HG03521 (cell line): Measurements from ENCODE around the gene NAV1.

Source experiments
- ATAC-seq: cut with Tn5 transposase; IDR thresholded peaks from one replicate; pipeline ENCODE4 v1.9.1; 2021; ENCODE audit warnings: mild to moderate bottlenecking, moderate library complexity; ENCODE audit not compliant: unreplicated experiment

NAV1 gene

DNA sequence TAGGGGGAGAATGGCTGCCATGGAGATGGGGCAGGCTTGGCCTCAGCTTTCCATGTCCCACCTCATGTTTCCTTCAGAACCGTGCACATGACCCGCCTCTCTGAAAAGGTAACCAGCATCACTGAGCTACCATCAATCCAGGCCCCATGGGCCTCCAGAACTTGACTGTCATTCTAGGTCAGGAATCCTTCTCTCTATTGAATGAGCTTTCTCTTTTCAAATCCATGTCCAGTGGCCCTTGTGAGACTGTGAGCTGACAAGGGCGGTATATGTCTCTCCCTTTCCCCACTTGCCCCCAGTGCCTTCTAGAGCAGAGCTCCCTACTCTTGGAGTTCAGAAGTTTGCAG, 36.4 kb upstream of the NAV1 start:
- ATAC-seq = no peak

DNA sequence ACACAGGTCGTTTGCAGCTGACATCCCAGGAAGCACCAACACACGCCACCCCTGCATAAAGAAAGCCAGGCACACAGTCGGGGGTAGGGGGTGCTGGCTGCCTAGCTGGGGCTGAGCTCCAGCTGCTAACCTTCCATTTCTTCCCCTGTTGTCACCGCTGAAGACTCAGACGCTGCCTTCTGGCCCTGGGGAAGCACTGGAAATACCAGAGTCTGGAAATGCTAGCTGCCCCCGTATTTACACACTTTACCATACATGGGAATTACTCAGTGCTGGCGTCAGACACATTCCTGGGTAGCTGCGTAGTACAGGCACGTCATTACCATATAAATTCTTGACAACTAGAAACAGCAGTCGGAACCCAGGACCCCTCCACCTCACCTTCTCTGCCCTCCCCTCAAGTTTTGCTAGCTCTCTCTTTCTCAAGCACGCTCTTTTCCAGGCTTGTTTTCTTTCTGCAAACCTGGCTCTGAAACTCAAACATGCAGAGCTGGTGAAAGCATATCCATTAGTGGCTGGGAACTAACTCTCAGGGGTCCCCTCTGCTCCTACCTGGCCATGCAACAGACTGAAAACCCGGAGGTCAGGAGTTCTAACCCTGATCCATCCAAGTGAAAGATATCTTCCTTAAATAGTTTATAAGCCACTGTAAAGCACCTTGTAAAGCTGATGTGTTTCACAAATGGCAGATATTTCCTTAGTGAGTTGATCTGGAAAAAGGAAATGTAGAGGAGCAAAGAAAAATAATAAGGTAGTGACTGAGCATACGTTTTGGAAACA, 35.3 kb upstream of the NAV1 start:
- no peak for ATAC-seq

DNA sequence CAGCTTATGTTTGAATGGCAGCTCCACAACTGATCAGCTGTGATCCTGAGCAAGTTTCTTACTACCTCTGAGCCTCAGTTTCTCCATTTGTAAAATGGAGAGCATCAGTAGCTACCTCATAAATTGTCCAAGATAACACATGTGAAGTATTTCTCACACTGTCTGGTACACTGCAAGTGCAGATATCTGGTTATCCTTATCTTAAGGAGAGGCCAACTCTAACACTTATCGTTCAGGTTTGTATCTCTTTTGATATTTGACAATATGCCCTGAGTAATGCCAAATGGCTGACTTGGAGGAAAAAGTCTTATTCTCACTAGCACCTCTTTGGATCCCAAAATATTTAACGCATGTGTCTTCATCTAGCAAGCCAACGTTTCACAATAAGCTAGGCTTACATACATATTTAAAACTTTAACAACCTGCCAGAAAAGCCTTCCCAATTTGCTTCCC, 34.7 kb upstream of the NAV1 start:
- ATAC-seq = no peak

DNA sequence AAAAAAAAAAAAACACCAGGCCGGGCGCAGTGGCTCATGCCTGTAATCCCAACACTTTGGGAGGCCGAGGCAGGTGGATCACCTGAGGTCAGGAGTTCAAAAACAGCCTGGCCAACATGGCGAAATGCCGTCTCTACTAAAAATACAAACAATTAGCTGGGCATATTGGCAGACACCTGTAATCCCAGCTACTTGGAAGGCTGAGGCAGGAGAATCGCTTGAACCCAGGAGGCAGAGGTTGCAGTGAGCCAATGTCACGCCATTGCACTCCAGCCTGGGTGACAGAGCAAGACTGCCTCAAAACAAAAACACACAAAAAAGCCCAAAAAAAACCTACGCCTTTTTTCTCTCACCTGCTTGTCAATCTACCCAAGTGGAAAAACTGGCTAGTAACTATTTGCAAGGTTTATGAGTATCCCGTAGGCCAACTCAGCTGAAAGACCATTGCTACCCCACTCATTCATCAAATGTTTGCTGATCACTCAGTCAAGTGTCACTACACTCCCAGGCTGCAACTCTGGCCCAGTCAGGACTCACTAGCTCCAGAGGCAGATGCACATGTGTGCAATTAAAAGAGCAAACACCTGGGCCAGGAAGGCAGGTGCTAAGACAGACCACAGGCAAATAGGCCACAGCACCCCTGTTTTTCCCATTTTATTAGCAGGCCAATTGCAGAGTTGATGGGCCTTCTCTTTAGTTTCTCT, 34.0 kb upstream of the NAV1 start:
- no peak for ATAC-seq

DNA sequence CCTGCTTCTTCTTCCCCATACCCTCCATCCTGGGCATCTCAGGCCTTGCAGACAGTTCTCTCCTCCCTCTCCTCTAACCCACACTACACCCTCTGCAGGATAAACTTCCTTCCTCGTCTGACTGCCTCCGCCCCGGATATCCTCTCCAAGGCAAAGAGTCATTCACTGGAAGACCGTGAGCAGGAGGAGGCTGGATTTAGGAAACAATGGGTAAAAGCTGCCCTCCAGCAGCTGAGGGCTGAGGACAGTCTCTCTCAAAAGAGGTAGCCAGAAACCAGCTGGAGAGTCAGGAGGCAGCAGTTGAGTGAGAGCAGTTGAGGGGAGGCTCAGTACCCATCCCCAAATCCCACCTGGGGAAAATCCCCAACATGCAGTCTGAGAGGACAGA, 33.4 kb upstream of the NAV1 start:
- ATAC-seq = no peak

DNA sequence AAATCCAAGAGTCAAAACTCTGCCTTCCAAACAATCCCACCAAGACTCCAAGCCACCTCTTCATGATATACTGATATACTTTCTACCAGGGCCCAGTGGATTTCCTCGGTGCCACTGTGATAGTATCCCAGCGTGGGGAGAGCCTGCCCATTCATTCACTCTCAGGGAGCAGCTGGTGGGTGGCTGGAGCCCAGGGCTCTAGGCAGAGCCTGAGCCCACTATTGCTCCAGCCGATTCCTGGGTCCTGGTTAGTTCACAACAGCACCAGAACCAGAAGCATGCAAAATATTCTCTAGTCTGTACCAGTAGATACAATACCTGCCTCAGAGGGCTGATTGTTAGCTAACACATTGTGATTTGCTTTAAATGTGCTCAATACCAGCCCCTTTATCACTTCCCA, 32.8 kb upstream of the NAV1 start:
- ATAC-seq = no peak

DNA sequence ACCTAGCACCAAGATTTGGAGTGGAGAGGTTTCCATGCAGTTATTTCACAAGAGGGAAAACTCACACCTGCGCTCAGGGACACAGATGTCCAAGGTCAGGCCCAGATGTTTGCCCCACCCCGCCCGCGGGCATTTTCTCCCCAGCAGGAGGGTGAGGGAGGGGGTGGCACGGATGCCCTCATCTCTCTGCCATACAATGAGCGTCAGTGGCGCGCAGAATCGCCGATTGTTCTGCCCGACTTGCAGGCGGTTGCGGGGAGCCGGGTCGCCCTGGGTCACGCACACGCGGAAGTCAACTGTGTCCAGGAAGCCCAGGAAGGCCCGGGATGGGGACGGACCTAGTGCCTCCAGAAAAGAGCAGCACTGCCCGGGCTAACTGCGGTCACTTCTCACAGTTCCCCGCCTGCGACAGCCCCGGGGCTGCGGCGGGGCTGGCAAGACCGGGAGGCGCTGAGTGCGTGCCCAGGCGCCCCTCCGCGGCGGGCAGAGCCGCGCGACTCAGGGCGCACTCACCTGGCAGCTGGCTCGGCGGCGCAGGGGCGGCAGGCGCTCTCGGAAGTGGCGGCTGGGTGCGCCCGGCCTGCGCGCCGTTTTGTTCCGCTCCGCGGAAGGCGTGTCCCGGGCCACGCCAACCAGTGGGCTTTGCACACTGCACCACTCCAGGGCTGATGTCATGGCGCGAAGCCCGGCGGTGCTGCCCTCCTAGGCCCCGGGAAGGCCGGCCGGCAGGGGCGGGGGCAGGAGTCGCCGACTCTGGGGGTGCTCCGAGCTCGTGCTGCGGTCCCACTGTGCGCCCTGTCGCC, 32.2 kb upstream of the NAV1 start, which contains the start of gene CSRP1:
TSS of gene CSRP1 (minus strand) at position 567 of the 803 bp plus-strand sequence. CDS start 10,820 bp downstream, outside the sequence.
- ATAC-seq = peak; percentile 90

DNA sequence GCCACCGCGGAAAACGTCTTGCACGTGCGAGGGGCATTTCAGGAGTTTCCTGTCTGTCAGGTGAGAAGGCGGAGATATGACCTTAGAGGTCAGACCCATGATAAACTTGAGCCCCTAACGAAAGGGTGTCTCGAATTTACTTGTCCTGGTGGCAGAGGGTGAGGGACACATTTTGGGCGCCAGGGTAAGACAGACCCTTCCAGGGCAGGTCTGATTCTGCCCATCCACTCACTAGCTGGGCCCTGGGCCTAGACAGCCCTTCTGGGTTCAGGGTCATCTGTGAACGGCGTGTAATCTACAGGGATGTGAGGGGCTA, 31.6 kb upstream of the NAV1 start:
- ATAC-seq = peak; percentile 4

DNA sequence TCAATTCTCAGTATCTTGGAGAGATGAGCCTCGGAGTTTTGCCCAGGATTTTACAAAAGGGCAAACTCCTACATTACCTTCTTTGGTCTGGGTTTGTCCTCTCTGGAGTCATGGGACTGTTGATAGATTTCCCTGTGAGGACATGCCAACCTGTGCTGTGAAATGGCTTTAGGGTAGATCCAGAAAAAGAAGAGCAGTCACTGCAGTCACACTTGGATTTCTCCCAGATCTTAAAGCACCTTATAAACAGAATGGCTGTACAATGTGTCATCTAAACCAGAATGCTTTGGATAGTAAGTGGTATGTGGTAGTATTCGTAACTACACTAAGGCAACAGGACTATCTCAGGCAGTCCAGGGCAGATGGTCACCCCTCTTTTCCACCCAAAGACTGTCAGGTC, 30.1 kb upstream of the NAV1 start:
- no peak for ATAC-seq

DNA sequence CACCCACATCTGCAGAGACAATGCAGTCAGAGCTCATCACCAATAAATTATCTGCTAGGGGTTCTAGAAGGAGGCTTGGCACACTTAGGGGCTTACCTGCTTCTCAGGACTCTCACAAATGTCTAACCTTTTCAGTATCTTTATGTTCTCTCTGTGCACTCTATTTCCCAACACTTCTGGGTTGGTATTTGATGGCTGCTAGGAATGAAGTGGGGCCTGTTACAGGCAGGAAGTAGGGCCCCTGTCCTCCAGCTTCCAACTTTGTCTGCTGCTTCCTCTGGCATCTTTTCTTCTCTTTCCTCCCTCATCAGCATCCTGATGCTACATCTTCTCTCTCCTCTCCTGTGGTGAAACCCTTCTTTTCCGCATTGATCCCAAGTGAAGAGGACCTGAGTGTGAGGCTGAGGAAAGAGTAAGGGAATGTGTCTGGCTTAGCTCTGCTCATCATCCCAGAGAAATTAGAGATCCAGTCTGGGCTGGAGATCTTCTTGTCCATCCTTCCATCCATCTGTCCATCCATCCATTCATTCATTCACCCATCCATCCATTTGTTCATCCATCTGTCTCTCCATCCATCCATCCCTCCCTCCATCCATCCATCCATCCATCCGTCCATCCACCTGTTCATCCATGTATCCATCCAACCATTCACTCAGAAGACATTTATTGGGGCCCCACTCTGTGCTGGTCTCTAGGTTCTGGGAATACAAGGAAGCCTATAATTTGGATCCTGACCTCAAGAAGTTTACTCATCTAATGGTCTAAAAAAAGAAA, 29.1 kb upstream of the NAV1 start:
- no peak for ATAC-seq

DNA sequence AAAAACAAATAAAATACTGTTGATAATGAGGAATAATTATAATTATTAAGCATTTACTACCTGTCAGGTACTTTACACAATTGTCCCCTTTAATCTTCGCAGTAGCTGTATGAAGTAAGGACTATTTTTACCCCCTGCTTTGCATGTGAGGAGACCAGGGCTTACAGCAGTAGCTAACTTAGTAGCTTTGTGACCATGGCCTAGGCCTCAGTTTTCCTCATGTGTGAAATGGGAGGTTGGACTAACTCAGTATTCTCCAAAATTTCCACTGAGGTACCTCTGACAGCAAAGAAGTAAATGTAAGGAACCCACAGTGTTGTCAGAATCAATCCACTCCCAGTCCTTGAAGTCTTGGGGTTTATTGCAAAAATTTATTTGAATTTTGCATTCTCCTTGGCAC, 28.2 kb upstream of the NAV1 start:
- ATAC-seq = no peak

DNA sequence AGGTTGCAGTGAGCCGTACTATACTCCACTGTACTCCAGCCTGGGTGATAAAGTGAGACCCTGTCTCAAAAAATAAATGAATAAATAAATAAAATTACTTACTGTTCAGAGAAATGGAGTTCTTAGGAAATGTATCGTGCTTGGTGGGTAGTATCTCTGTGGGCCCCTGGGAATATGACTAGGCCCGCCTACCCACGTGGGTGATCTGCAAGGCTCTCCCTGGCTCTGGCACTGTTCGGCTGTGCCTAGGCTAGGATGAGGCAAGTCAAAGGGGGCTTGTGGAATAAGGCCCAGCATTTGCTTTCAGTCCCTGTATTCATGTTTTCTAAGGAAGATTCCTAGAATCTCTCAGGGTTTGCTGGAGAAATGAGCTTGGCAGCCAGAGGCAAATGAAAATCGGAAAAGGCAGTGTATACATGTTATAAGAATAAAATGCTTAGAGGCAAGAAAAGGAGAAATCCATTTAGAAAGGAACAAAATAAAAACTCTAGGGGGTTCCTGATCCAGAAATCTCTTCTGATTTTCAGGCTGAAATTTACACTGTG, 27.5 kb upstream of the NAV1 start:
- ATAC-seq = no peak

DNA sequence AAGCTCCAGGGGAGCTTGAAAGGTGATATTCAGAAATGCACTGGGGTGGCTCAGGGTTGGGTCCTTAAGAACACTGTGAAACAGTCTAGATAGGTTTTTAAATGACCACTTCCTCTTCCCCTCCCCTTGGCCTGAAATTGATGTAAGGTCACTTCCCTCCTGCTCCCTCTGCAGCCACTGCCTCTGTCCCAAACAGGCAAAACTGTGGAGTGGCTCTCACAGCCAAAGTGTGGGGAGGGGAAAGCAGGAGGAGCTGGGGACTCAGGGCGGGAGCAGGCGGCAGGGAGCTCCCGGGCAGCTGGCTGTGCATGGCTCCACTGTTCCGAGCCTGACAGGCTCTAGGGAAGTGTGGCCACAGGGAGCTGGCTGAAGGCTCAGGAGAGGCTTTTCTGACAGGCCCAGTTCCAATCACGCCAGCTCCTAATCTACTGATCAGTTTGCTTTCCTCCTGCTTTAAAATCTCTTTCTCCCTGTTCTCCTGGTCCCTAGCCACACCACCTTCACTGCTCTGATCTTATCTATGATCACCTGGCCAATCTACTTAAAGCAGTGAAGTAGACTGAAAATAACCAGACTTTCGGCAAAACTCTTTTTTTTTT, 26.9 kb upstream of the NAV1 start:
- no peak for ATAC-seq

DNA sequence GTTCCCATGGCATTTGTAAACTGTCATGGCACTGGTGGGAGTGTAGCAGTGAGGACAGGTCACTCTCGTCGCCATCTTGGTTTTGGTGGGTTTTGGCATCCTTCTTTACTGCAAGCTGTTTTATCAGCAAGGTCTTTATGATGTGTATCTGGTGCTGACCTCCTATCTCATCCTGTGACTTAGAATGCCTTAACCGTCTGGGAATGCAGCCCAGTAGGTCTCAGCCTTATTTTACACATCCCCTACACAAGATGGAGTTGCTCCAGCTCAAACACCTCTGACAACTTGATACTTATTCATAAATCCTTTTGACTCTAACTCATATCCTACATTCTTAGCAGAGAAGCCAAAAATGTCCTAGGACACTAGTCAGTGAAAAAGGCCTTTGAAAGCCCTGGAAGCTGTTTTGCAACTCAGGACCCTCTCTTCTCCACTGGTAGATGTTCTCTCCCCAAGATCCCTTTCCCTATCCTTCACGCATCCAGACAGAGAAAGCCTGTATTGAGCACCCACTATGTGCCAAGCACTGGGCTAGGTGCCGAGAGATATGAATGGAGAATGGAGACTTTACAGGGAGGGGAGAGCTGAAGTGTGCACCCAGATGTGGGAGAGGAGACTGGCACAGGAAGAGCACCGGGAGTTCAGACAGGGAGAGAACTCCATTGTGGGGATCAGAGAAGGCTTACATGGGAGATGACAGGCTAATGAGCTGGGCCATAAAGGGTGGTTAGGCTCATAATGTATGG, 25.3 kb upstream of the NAV1 start:
- no peak for ATAC-seq

DNA sequence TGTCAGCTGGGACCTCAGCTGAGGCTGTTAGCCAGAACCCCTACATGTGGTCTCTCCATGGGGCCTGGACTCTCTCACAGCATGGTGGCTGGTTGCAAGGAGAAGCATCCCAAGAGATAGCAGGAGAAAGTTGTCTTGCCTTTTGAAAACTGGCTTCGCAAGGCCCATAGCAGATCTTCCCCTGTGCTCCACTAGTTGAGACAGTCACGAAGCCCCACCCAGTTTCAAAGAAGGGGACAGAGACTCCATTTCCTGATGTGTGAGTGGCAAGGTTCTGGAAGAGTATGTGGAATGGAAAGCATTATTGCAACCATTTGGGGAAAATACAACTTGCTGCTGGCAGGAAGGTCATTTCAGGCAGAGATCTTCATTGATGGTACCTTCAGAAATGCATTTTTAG, 24.5 kb upstream of the NAV1 start:
- ATAC-seq = no peak

DNA sequence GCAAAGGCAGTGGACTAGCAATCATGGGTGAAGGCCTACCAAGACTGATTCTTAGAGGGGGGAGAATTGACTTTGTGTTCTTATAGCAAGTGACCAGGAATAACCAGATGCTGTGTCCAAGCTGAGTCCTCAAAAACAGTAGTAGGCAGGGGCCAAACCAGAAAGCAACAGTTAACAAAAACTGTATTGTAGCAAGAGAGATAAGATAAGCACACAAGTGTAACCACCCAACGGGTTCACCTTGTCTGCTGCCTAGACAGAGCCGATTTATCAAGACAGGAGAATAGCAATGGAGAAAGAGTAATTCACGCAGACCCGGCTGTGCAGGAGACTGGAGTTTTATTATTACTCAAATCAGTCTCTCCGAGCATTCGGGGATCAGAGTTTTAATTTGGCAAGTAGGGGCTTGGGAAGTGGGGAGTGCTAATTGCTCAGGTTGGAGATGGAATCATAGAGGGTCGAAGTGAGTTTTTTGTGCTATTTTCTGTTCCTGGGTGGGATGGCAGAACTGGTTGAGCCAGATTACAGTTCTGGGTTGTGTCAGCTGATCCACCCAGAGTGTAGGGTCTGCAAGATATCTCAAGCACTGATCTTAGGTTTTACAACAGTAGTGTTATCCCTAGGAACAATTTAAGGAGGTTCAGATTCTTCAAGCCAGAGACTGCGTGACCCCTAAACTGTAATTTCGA, 23.7 kb upstream of the NAV1 start:
- ATAC-seq = no peak

DNA sequence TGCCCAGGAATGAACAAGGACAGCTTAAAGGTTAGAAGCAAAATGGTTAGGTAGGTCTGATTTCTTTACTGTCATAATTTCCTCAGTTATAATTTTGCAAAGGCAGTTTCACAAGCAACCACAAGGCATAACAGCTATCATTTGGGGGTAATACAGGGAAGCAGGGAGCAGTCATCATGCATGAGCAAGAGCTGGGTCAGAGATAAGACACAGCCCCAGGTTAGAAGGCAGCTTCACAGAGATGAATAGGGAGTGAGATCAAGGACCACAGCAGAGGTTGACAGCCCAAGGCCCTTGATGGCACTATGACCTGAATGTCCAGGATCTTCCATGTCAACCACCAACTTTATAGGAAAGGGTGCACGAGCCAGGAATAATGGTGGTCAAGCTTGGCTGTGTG, 23.0 kb upstream of the NAV1 start:
- no peak for ATAC-seq

DNA sequence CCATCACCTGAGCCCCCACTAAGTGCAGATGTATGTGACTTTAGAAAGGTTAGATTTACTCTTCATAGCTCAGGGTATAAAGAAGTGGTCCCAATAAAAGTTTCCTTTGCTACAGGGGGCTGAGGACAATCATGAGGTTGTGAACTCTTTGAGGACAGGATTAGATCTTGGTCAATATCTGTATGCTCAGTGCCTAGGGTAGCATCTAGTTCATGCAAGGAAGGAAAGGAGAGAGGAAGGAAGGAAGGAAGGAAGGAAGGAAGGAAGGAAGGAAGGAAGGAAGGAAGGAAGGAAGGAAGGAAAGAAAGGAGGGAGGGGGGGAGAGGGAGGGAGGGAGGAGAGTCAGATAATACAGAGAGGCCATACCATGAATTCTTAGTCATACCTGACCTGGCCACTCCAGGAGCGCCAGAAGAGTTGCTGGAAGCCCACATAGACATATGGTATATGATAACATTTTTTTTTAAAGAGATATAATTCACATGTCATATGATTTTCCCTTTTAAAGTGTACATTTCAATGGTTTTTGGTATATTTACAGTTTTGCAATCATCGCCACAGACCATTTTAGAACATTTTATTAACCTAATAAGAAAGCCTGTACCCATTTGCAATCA, 22.3 kb upstream of the NAV1 start:
- no peak for ATAC-seq

DNA sequence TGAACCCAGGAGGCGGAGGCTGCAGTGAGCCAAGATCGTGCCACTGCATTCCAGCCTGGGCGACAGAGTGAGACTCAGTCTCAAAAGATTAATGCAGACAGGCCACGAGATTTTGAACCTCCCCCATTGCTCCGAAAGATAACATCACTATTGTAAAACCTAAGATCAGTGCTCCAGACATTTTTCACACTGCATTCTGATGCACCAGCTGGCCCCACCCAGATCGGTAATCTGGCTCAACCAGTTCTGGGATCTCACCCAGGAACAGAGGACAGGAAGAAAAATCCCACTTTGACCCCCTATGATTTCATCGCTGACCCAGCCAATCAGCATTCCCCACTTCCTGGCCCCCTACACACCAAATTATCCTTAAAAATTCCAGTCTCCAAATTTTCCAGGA, 21.3 kb upstream of the NAV1 start:
- ATAC-seq = no peak
